Thyroid gland (tissue), 4 donors: ENCODE measurements around the gene EBF3. TPM values are rescaled to one million over a fixed set of nuclear protein-coding genes. Genes with fewer than 3 reads are reported as not detected.

Experiments
- DNase-seq, 2 donors: peaks; one replicate each; pipeline ENCODE4 v3.0.0-alpha.2; 2019
- H3K27ac ChIP-seq, 3 donors: fragments of 200-600 bp; sonication (generic); 1 replicate in 2 of 3; 2 replicates in 1 of 3; pipeline ENCODE4 v1.5.1; 2016 to 2019; ENCODE audit warnings: mild to moderate bottlenecking in 1 of 3, moderate library complexity in 1 of 3
- H3K27me3 ChIP-seq: fragments of 200-600 bp; sonication (generic); one replicate; pipeline ENCODE4 v1.5.1; 2019
- H3K36me3 ChIP-seq, 2 donors: fragments of 200-600 bp; sonication (generic); one replicate each; pipeline ENCODE4 v1.5.1; 2016 to 2019
- H3K4me1 ChIP-seq, 2 donors: fragments of 200-600 bp; sonication (generic); one replicate each; pipeline ENCODE4 v1.5.1; 2017 to 2019
- H3K4me3 ChIP-seq, 3 donors: fragments of 200-600 bp; sonication (generic); replicated peaks in 1 of 3; 1 replicate in 2 of 3; 2 replicates in 1 of 3; pipeline ENCODE4 v1.5.1; 2016; ENCODE audit warnings: mild to moderate bottlenecking in 1 of 3
- H3K9me3 ChIP-seq: fragments of 200-600 bp; sonication (generic); one replicate; pipeline ENCODE4 v1.5.1; 2017
- POLR2A ChIP-seq, 2 donors: fragments of 450-650 bp; IDR thresholded peaks; one replicate each; pipeline ENCODE4 v1.6.1; 2017; ENCODE audit warnings: antibody characterized with exemption in 2 of 2, mild to moderate bottlenecking in 2 of 2, moderate library complexity in 1 of 2
- WGBS, 2 donors: methylation state at CpG; one replicate each; pipeline ENCODE4 v1.1.5; 2017; 5-methylcytosine and 5-hydroxymethylcytosine counted together
- intact Hi-C: fragments of 100-400 bp; cut with DNase I; formaldehyde crosslinking; loops from one replicate; pipeline ENCODE4 v1.15.1; 2023
- total RNA-seq, 4 donors: library from RNA; depleted of rRNA; stranded (reverse); fragments of >200 nt; gene quantifications; one replicate each; pipeline ENCODE4 v1.2.3, GENCODE V29; 2016
- TF ChIP-seq, protein P1 (sequence below), 6 experiments: fragments of 200-600 bp in 3 of 6; fragments of 450-650 bp in 3 of 6; sonication (generic) in 3 of 6; IDR thresholded peaks; one replicate each; pipeline ENCODE4 v1.5.1; 2016 to 2019; ENCODE audit warnings: antibody characterized with exemption in 6 of 6, mild to moderate bottlenecking in 2 of 6, inconsistent platforms in 1 of 6, moderate library complexity in 1 of 6

The EBF3 gene
- total RNA-seq, 4 donors from 2014 or later: 6.8 to 12.5 (median 8.8) TPM

DNA sequence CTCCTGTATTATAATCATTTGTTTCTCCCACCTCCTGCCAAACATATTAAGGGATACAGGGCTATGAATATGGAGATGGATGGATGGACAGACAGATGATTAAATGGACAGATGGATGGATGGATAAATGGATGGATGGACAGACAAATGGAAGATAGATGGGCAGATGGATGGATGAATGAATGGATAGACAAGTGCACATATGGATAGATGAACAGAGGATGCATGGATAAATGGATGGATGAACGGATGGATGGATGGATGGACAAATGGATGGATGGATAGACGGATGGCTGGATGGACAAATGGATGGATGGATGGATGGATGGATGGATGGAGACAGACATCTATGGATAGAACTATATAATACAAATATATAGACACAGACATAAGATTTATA, 59.8 kb downstream of the EBF3 start:
- Histone ChIP-seq H3K9me3 (no peaks in the 10 kb centered on the region), H3K27me3 (no peaks in the 10 kb centered on the region), H3K27ac (no peak overlapping the region), H3K4me3 (no peak overlapping the region), H3K4me1 (no peaks in the 10 kb centered on the region), H3K36me3 (no peaks in the 10 kb centered on the region)
- 91 to 92% methylated on average over 2 of the region's 2 CpGs for WGBS, 2 donors
- no peak for DNase-seq
- TF ChIP-seq, protein P1, sequence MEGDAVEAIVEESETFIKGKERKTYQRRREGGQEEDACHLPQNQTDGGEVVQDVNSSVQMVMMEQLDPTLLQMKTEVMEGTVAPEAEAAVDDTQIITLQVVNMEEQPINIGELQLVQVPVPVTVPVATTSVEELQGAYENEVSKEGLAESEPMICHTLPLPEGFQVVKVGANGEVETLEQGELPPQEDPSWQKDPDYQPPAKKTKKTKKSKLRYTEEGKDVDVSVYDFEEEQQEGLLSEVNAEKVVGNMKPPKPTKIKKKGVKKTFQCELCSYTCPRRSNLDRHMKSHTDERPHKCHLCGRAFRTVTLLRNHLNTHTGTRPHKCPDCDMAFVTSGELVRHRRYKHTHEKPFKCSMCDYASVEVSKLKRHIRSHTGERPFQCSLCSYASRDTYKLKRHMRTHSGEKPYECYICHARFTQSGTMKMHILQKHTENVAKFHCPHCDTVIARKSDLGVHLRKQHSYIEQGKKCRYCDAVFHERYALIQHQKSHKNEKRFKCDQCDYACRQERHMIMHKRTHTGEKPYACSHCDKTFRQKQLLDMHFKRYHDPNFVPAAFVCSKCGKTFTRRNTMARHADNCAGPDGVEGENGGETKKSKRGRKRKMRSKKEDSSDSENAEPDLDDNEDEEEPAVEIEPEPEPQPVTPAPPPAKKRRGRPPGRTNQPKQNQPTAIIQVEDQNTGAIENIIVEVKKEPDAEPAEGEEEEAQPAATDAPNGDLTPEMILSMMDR (IDR thresholded peaks at IDR 0.05): no peak
- TF ChIP-seq POLR2A (IDR thresholded peaks at IDR 0.05): no peak
- intact Hi-C loops: no loop called here

DNA sequence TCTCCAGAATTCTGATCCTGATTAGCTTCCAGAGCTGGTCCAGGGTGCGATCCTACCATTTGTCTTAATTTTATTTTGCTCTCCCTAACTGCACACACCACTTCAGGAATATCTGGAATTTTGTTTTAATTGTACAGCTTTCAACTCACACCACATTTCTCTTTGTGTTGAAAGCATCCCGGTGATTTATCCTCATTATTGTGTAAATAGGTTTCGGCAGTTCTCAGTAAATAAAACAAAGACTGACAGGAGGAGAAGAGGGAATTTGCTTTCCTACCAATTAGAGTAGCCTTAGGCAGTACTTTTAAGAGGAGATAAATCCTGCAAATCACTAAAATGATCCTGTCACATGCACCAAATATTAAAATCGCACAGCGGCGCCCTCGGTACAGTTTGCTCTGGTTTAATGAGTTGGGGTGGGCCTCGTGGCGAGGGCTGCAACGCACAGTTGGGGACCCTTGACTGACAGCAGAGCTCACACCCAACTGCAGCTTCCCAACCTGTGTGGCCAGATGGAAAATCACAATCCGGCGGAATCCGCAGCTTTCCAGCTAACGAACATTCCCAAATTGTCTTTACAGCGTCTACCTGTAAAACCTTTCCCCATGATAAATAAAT, 62.6 kb downstream of the EBF3 start:
- no peak for DNase-seq
- H3K4me3 ChIP-seq: no peak overlapping the region
- no peaks in the 10 kb centered on the region for H3K4me1 ChIP-seq
- no peaks in the 10 kb centered on the region for H3K36me3 ChIP-seq
- H3K9me3 ChIP-seq: no peaks in the 10 kb centered on the region
- no peaks in the 10 kb centered on the region for H3K27me3 ChIP-seq
- WGBS, 2 donors: 46 to 67% methylated on average over 15 of the region's 15 CpGs
- no peak for TF ChIP-seq POLR2A (IDR thresholded peaks at IDR 0.05)
- TF ChIP-seq, protein P1 (IDR thresholded peaks at IDR 0.05): no peak
- intact Hi-C loops: no loop called here
- H3K27ac ChIP-seq: no peak overlapping the region

DNA sequence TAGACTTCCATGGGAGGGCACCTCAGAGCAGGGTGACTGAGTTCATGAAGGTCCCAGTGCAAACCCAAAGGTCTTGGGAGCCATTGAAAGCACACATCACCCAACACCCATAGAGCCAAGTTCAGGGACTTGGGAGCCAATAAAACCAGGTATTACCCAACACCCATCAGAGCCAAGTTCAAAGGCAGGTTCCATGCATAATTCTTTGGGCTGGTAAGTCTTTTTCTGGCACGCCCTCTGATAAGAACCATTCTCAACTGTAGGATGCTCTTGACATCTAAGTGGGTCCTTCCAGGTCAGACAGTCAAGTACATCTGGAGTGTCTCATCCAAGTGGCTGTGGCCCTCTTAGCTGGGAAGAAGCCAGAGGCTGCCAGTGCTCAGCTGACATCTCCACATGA, 63.2 kb downstream of the EBF3 start:
- peak in 1 of 2 donors; percentile 14 for DNase-seq
- WGBS, 2 donors: 8 to 43% methylated on average over 1 of the region's 1 CpG
- Histone ChIP-seq H3K27ac (no peak overlapping the region), H3K4me1 (no peaks in the 10 kb centered on the region), H3K27me3 (no peaks in the 10 kb centered on the region), H3K36me3 (no peaks in the 10 kb centered on the region), H3K4me3 (no peak overlapping the region), H3K9me3 (no peaks in the 10 kb centered on the region)
- intact Hi-C loops: no loop called here
- TF ChIP-seq POLR2A (IDR thresholded peaks at IDR 0.05): no peak
- TF ChIP-seq, protein P1 (IDR thresholded peaks at IDR 0.05): no peak

DNA sequence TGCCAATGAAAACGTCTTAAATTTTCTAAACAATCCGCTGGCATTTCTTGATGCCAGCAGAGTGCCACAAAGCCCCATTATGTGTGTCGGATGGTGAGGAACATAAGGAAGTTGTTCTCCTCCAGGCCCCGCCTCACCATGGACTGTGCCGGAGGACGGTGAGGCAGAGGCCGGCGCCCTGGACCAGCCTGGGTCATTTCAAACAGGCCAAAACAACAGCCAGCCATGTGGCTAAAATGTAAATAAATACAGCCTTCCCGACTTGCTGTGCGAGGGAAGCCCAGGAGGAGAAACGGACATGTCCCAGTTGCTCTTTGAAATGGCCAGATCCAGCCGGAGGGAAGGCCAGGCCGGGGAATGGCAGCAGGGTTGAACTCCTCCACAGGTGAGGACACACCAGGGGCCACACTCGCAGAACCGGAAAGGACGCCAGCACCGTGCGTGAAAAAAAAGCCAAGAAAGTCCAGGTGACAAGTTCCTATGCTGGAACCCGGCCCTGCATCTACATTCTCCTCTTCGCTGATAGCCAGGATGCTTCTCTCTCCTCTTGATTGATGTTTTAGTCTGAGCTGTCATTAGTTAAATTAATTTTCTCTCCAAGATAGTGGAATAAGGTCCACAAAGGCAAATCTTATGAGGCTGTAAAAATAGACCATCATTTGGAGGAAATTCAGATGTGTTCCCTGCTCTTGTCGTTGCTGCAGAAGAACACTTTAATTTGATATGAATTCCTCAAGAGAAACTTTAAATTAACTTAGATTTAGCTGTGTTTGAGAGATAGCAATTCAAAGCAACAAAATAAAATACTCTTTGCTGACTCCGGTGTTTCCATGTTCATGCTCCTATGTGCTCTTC, 64.6 kb downstream of the EBF3 start:
- no peak for DNase-seq
- H3K4me1 ChIP-seq: no peaks in the 10 kb centered on the region
- H3K4me3 ChIP-seq: no peak overlapping the region
- no peaks in the 10 kb centered on the region for H3K27me3 ChIP-seq
- intact Hi-C loops: no loop called here
- no peaks in the 10 kb centered on the region for H3K9me3 ChIP-seq
- 64 to 76% methylated on average over 20 to 22 of the region's 22 CpGs for WGBS, 2 donors
- no peak for TF ChIP-seq POLR2A (IDR thresholded peaks at IDR 0.05)
- TF ChIP-seq, protein P1 (IDR thresholded peaks at IDR 0.05): no peak
- H3K36me3 ChIP-seq: no peaks in the 10 kb centered on the region
- H3K27ac ChIP-seq: no peak overlapping the region

DNA sequence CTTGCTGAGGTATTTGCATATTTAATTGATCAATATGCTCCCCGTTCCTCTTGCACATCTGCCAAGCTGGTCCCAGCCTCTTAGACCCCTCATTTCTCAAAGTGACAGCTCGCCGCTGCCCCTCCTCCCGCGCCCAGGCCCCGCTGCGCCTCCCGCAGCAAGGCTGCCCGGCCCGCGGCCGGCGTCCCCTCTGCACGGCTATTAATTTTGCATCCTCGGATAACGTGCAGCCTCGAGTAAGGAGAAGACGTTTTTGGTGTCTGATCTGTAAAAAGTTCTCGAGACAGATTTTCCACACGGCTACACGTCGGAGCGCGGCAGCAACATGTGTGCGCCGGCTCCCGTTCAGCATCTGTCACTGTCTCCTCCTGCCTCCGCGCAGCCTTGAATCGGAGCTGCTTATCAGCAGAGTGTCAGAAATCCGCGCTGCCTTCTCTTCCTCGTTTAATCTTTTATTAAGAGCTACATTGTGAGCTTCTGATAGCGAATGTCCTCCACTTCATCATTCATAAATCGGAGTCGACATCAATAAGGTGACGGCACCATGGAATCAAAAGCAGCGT, 65.3 kb downstream of the EBF3 start:
- no peak for DNase-seq
- Histone ChIP-seq H3K36me3 (no peaks in the 10 kb centered on the region), H3K27me3 (no peaks in the 10 kb centered on the region), H3K4me1 (no peaks in the 10 kb centered on the region), H3K4me3 (no peak overlapping the region), H3K9me3 (no peaks in the 10 kb centered on the region), H3K27ac (no peak overlapping the region)
- intact Hi-C loops: no loop called here
- TF ChIP-seq POLR2A (IDR thresholded peaks at IDR 0.05): no peak
- TF ChIP-seq, protein P1 (IDR thresholded peaks at IDR 0.05): no peak
- 77 to 82% methylated on average over 38 of the region's 38 CpGs for WGBS, 2 donors
